GM12878 (cell line): ENCODE measurements around the gene NAT9. TPM values are rescaled to one million over a fixed set of nuclear protein-coding genes. Genes with fewer than 3 reads are reported as not detected.

Source experiments
- ATAC-seq: fragments of 200-7000 bp; cut with Tn5 transposase; 3 replicates; pipeline ENCODE4 v1.9.1; 2020; ENCODE audit warnings: mild to moderate bottlenecking, moderate library complexity
- BruUV-seq: library from RNA; stranded (reverse); fragments of 400-500 nt; replicated peaks from 2 replicates; lab custom pipeline; 2021; lab: Mats Ljungman, UMichigan
- CTCF ChIA-PET: fragments of 300-600 bp; sonication (Branson Sonifier 250); formaldehyde crosslinking; extraction: SDS; loops from one replicate; lab custom pipeline; 2021; ENCODE audit warnings: inconsistent platforms; lab: Yijun Ruan, JAX
- POLR2A ChIA-PET: fragments of 350-600 bp; formaldehyde crosslinking; extraction: SDS; loops from one replicate; lab custom pipeline; 2021; ENCODE audit warnings: inconsistent platforms; lab: Charles Lee
- RAD21 ChIA-PET: fragments of 300-600 bp; sonication (Branson Sonifier 250); formaldehyde crosslinking; loops from one replicate; lab custom pipeline; 2023; ENCODE audit warnings: antibody characterized with exemption; ENCODE audit not compliant: unreplicated experiment; lab: Charles Lee
- SMC1A ChIA-PET: fragments of 300-600 bp; sonication (Branson Sonifier 250); formaldehyde crosslinking; loops from one replicate; lab custom pipeline; 2023; ENCODE audit not compliant: unreplicated experiment, uncharacterized antibody; lab: Charles Lee
- DNase-seq: peaks from one replicate; pipeline ENCODE4 v3.0.0-alpha.2; 2011; ENCODE audit warnings: low read depth, low spot score
- FAIRE-seq: peaks from 3 replicates; lab custom pipeline; 2011; peaks lifted over from hg19 to GRCh38; lab: Jason Lieb, UNC
- H2AFZ ChIP-seq: 2 replicates; pipeline ENCODE4 v1.6.0; 2011; ENCODE audit warnings: low read depth, low read length, control low read depth; ENCODE audit not compliant: control insufficient read depth
- H3K27ac ChIP-seq: 2 replicates; pipeline ENCODE4 v1.5.1; 2011; ENCODE audit warnings: control low read depth; ENCODE audit not compliant: control insufficient read depth, insufficient read depth
- H3K27me3 ChIP-seq, 2 experiments: replicated peaks in 1 of 2; 2 replicates each; pipeline versions ENCODE4 v1.6.0 to v1.6.1; 2011; ENCODE audit warnings: low read length in 1 of 2; ENCODE audit not compliant: control insufficient read depth in 2 of 2, insufficient read depth in 2 of 2
- H3K36me3 ChIP-seq, 2 experiments: 2 replicates each; pipeline ENCODE4 v1.5.1; 2011; ENCODE audit warnings: low read length in 1 of 2; ENCODE audit not compliant: control insufficient read depth in 2 of 2, insufficient read depth in 2 of 2
- H3K4me1 ChIP-seq: 2 replicates; pipeline ENCODE4 v1.6.1; 2011; ENCODE audit warnings: mild to moderate bottlenecking, low read length, moderate library complexity, mixed read lengths; ENCODE audit not compliant: control insufficient read depth, insufficient read depth
- H3K4me2 ChIP-seq: 2 replicates; pipeline ENCODE4 v1.6.0; 2011; ENCODE audit warnings: control low read depth; ENCODE audit not compliant: control insufficient read depth, insufficient read depth
- H3K4me3 ChIP-seq: fragments of 200-600 bp; sonication (generic); 2 replicates; pipeline ENCODE4 v1.5.1; 2016
- H3K79me2 ChIP-seq: 2 replicates; pipeline ENCODE4 v1.6.0; 2011; ENCODE audit warnings: low read length; ENCODE audit not compliant: control insufficient read depth, insufficient read depth
- H3K9ac ChIP-seq: 2 replicates; pipeline ENCODE4 v1.8.0; 2011; ENCODE audit warnings: low read length, control low read depth, mixed read lengths; ENCODE audit not compliant: control insufficient read depth, insufficient read depth
- H3K9me3 ChIP-seq: replicated peaks from 3 replicates; pipeline ENCODE4 v1.5.1; 2011; ENCODE audit warnings: mild to moderate bottlenecking, low read length; ENCODE audit not compliant: control insufficient read depth, insufficient read depth
- H4K20me1 ChIP-seq: 2 replicates; pipeline ENCODE4 v1.6.0; 2011; ENCODE audit not compliant: control insufficient read depth, insufficient read depth
- E2F8 ChIP-seq: fragments of 450-650 bp; IDR thresholded peaks from 2 replicates; pipeline ENCODE4 v1.6.1; 2018; ENCODE audit warnings: mild to moderate bottlenecking, low read depth, moderate library complexity; ENCODE audit not compliant: partially characterized antibody
- ELK1 ChIP-seq: IDR thresholded peaks from 2 replicates; pipeline ENCODE4 v1.6.1; 2012; ENCODE audit warnings: low read depth, low read length, improper control_type of control experiment
- HSF1 ChIP-seq: fragments of 150-350 bp; IDR thresholded peaks from 2 replicates; pipeline ENCODE4 v1.6.1; 2014; ENCODE audit warnings: mild to moderate bottlenecking, low read depth, low read length
- JUND ChIP-seq: IDR thresholded peaks from 2 replicates; pipeline ENCODE4 v1.6.1; 2012; ENCODE audit warnings: low read depth, mild to moderate bottlenecking, low read length, improper control_type of control experiment, moderate library complexity
- MEF2A ChIP-seq: IDR thresholded peaks from 2 replicates; pipeline ENCODE4 v1.6.1; 2011; ENCODE audit warnings: low read depth, mild to moderate bottlenecking, low read length, moderate library complexity; ENCODE audit not compliant: insufficient read depth
- MEF2B ChIP-seq: fragments of 450-650 bp; IDR thresholded peaks from 2 replicates; pipeline ENCODE4 v1.6.1; 2018; ENCODE audit warnings: mild to moderate bottlenecking, moderate library complexity; ENCODE audit not compliant: partially characterized antibody, poor library complexity, severe bottlenecking
- NBN ChIP-seq: fragments of 450-650 bp; IDR thresholded peaks from 2 replicates; pipeline ENCODE4 v1.6.1; 2016
- NRF1 ChIP-seq: conservative IDR thresholded peaks from 2 replicates; pipeline ENCODE4 v1.6.1; 2011; ENCODE audit warnings: mild to moderate bottlenecking, low read depth, low read length, improper control_type of control experiment
- PAX5 ChIP-seq: IDR thresholded peaks from 2 replicates; pipeline ENCODE4 v1.6.1; 2011; ENCODE audit warnings: low read depth, low read length, borderline replicate concordance
- TAF1 ChIP-seq: IDR thresholded peaks from 2 replicates; pipeline ENCODE4 v1.6.1; 2011; ENCODE audit warnings: mild to moderate bottlenecking, low read depth, low read length, borderline replicate concordance
- WGBS: methylation state at CpG from one replicate; pipeline ENCODE4 v1.1.6; 2016; ENCODE audit warnings: low lambda C conversion rate; ENCODE audit not compliant: insufficient replicate concordance, insufficient coverage; ENCODE audit errors: missing lambda C conversion rate; 5-methylcytosine and 5-hydroxymethylcytosine counted together
- in situ Hi-C: fragments of 300-500 bp; cut with MboI; formaldehyde crosslinking; loops from 9 replicates; pipeline ENCODE4 v1.14.3; 2018; ENCODE audit warnings: mixed read lengths
- intact Hi-C: fragments of 100-400 bp; cut with micrococcal nuclease; formaldehyde crosslinking; loops from one replicate; pipeline ENCODE4 v1.14.2; 2022; ENCODE audit not compliant: unreplicated experiment
- polyA plus RNA-seq, 11 experiments: library from polyadenylated mRNA; depleted of rRNA in 4 of 11; unstranded in 6 of 11; stranded (reverse) in 5 of 11; fragments of >200 nt; fragmentation: Nextera tagmentation in 4 of 11; fragmentation: Illumina TruSeq in 1 of 11; extraction: Ambion mirVana in 4 of 11; extraction: Trizol in 1 of 11; gene quantifications; 1 replicate in 1 of 11; 2 replicates in 10 of 11; pipeline versions ENCODE4 v1.2.1 to v1.2.3, GENCODE V29; 2011 to 2016; ENCODE audit warnings: inconsistent platforms in 2 of 11, missing spikeins in 2 of 11, low read depth in 1 of 11
- total RNA-seq, 4 experiments: library from RNA; depleted of rRNA in 3 of 4; stranded (reverse); fragments of >200 nt in 3 of 4; fragmentation: Illumina TruSeq in 1 of 4; extraction: Trizol in 1 of 4; gene quantifications; 2 replicates each; pipeline versions ENCODE4 v1.2.1 to v1.2.3, GENCODE V29; 2013 to 2021

Gene NAT9
- total and polyA plus RNA-seq, 10 of the 15 experiments (the other 5 are each of a cell fraction or from before 2014, with no cell fraction given) = 3.5 to 45.3 (median 27.3) TPM

GRCh38 chr17:74739227-74739831, 36.8 kb downstream of the NAT9 start:
- Histone ChIP-seq H3K9ac (no peak overlapping the region), H3K9me3 (no peaks in the 10 kb centered on the region), H3K36me3 (no peaks in the 10 kb centered on the region), H3K27ac (no peak overlapping the region), H3K79me2 (no peaks in the 10 kb centered on the region), H3K4me1 (peaks cover 52% of the 10 kb centered on the region), H2AFZ (no peak overlapping the region), H3K27me3 (no peaks in the 10 kb centered on the region), H3K4me3 (no peak overlapping the region), H3K4me2 (peak overlapping the region; percentile 22; the same call in 1 of the 2 replicates), H4K20me1 (no peaks in the 10 kb centered on the region)
- CTCF ChIA-PET = interaction anchor here (1.4 to 5.0 kb wide), 6 partner anchors 54 to 222 kb away, joined by 3 to 349 read pairs (median 4); no protein-coding TSS in a partner anchor
- intact Hi-C loops = loop anchor here (5.0 kb wide), 1 partner anchor 52 kb away; no protein-coding TSS in a partner anchor
- in situ Hi-C loops = loop anchor here (5.0 kb wide), 1 partner anchor 82 kb away; no protein-coding TSS in a partner anchor
- POLR2A ChIA-PET = interaction anchor here (1.0 to 4.1 kb wide), 5 partner anchors 7 to 133 kb away, joined by 3 to 37 read pairs (median 17); partner anchors contain the start of gene FDXR
- no peak for ATAC-seq
- RAD21 ChIA-PET = interaction anchor here (1.0 to 5.0 kb wide), 5 partner anchors 32 to 221 kb away, joined by 3 to 299 read pairs (median 16); no protein-coding TSS in a partner anchor
- WGBS = 90% methylated on average over 12 of the region's 12 CpGs
- no peak for TF ChIP-seq JUND
- TF ChIP-seq E2F8 = no peak
- TF ChIP-seq MEF2B = no peak
- no peak for TF ChIP-seq NBN
- TF ChIP-seq HSF1 = no peak
- TF ChIP-seq NRF1 = no peak
- TF ChIP-seq ELK1 = no peak
- no peak for TF ChIP-seq TAF1
- no peak for TF ChIP-seq PAX5
- no peak for TF ChIP-seq MEF2A
- no peak for DNase-seq
- SMC1A ChIA-PET = interaction anchor here (0.9 to 5.4 kb wide), 5 partner anchors 18 to 81 kb away, joined by 3 to 152 read pairs (median 10); partner anchors contain the start of gene NAT9
- BruUV-seq = no TSS peak
- no peak for FAIRE-seq
